Tibial nerve (tissue), 4 donors: ENCODE measurements around the gene AP2M1. TPM values are rescaled to one million over a fixed set of nuclear protein-coding genes. Genes with fewer than 3 reads are reported as not detected.

Experiments used
- DNase-seq, 2 donors: peaks; one replicate each; pipeline ENCODE4 v3.0.0-alpha.2; 2019; ENCODE audit warnings: low spot score in 2 of 2
- H3K27ac ChIP-seq, 4 donors: fragments of 200-600 bp; sonication (generic) in 3 of 4; one replicate each; pipeline ENCODE4 v1.5.1; 2017 to 2019; ENCODE audit warnings: mild to moderate bottlenecking in 1 of 4
- H3K27me3 ChIP-seq, 2 donors: fragments of 200-600 bp; sonication (generic) in 1 of 2; one replicate each; pipeline versions ENCODE4 v1.5.1 to v1.6.0; 2017 to 2019
- H3K36me3 ChIP-seq, 3 donors: fragments of 200-600 bp; sonication (generic); one replicate each; pipeline ENCODE4 v1.5.1; 2018 to 2019
- H3K4me1 ChIP-seq, 4 donors: fragments of 200-600 bp; sonication (generic) in 3 of 4; one replicate each; pipeline ENCODE4 v1.5.1; 2017 to 2019
- H3K4me3 ChIP-seq, 4 donors: fragments of 200-600 bp; sonication (generic) in 3 of 4; one replicate each; pipeline ENCODE4 v1.5.1; 2017 to 2019; ENCODE audit warnings: mild to moderate bottlenecking in 1 of 4, moderate library complexity in 1 of 4
- H3K9me3 ChIP-seq, 4 donors: fragments of 200-600 bp; sonication (generic) in 3 of 4; one replicate each; pipeline ENCODE4 v1.5.1; 2017 to 2019
- EP300 ChIP-seq, 2 donors: sonication (generic); formaldehyde crosslinking; IDR thresholded peaks; one replicate each; pipeline ENCODE4 v1.6.1; 2017; ENCODE audit warnings: antibody characterized with exemption in 2 of 2, mild to moderate bottlenecking in 1 of 2
- POLR2A ChIP-seq, 2 donors: fragments of 450-650 bp; IDR thresholded peaks; one replicate each; pipeline ENCODE4 v1.6.1; 2017; ENCODE audit warnings: antibody characterized with exemption in 2 of 2, mild to moderate bottlenecking in 2 of 2, moderate library complexity in 2 of 2
- WGBS, 2 donors: methylation state at CpG; one replicate each; pipeline ENCODE4 v1.1.5; 2018; 5-methylcytosine and 5-hydroxymethylcytosine counted together
- total RNA-seq, 4 donors: library from RNA; depleted of rRNA; stranded (reverse); fragments of >200 nt; gene quantifications; one replicate each; pipeline ENCODE4 v1.1.0, GENCODE V29; 2016
- TF ChIP-seq, protein P1 (sequence below), 5 experiments: fragments of 200-600 bp in 3 of 5; fragments of 450-650 bp in 2 of 5; sonication (generic) in 3 of 5; IDR thresholded peaks; one replicate each; pipeline ENCODE4 v1.5.1; 2016 to 2019; ENCODE audit warnings: antibody characterized with exemption in 5 of 5, mild to moderate bottlenecking in 3 of 5, moderate library complexity in 2 of 5

AP2M1 gene
- 100 to 1,000 TPM; 182 to 212 (median 199) TPM for total RNA-seq

GRCh38 chr3:184174646-184175492 lies at the start of gene AP2M1:
AP2M1 (plus strand) TSS chr3:184174855; CDS start chr3:184176994, 2,139 bp downstream.
- DNase-seq: peak; percentile 95 to 97
- Histone ChIP-seq H3K4me3 (peak within 1 kb of the TSS; percentile 72 to 99 (median 92)), H3K36me3 (peaks cover 3 to 57% (median 27%) of the 10 kb centered on the region in 3 donors), H3K4me1 (peaks cover 0 to 46% (median 26%) of the 10 kb centered on the region in 4 donors), H3K27ac (peak within 1 kb of the TSS; percentile 82 to 97 (median 93)), H3K27me3 (no peaks in the 10 kb centered on the region), H3K9me3 (no peaks in the 10 kb centered on the region)
- 1% methylated on average over 44 to 57 of the region's 73 CpGs for WGBS, 2 donors
- TF ChIP-seq EP300 (IDR thresholded peaks at IDR 0.05) (peak; percentile 80 to 91), POLR2A (IDR thresholded peaks at IDR 0.05) (peak; percentile 81 to 85)
- TF ChIP-seq, protein P1, sequence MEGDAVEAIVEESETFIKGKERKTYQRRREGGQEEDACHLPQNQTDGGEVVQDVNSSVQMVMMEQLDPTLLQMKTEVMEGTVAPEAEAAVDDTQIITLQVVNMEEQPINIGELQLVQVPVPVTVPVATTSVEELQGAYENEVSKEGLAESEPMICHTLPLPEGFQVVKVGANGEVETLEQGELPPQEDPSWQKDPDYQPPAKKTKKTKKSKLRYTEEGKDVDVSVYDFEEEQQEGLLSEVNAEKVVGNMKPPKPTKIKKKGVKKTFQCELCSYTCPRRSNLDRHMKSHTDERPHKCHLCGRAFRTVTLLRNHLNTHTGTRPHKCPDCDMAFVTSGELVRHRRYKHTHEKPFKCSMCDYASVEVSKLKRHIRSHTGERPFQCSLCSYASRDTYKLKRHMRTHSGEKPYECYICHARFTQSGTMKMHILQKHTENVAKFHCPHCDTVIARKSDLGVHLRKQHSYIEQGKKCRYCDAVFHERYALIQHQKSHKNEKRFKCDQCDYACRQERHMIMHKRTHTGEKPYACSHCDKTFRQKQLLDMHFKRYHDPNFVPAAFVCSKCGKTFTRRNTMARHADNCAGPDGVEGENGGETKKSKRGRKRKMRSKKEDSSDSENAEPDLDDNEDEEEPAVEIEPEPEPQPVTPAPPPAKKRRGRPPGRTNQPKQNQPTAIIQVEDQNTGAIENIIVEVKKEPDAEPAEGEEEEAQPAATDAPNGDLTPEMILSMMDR (IDR thresholded peaks at IDR 0.05): no peak

DNA sequence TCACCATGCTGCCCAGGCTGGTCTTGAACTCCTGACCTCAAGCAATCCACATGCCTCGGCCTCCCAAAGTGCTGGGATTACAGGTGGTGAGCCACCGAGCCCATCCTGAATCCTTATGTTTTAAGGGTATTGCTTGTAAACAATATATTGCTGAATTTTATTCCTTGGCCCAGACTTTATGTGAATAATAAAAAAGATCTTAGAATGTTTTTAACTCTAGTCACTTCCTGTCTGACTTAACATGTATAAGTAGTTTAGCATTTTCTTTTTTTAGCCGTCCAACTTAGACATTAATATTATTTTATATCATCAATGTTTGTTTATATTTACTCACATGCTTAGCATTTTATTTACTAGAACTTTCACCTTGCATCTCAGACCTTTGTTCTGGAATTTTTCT lies 48.6 kb upstream of the AP2M1 start:
- H3K27me3 ChIP-seq: no peaks in the 10 kb centered on the region
- TF ChIP-seq EP300 (IDR thresholded peaks at IDR 0.05) (no peak), POLR2A (IDR thresholded peaks at IDR 0.05) (no peak)
- TF ChIP-seq, protein P1 (IDR thresholded peaks at IDR 0.05): no peak
- H3K36me3 ChIP-seq: no peaks in the 10 kb centered on the region
- 74 to 78% methylated on average over 3 of the region's 3 CpGs for WGBS, 2 donors
- no peak for DNase-seq
- no peaks in the 10 kb centered on the region for H3K9me3 ChIP-seq
- no peaks in the 10 kb centered on the region for H3K4me1 ChIP-seq
- H3K4me3 ChIP-seq: no peak overlapping the region
- H3K27ac ChIP-seq: no peak overlapping the region

GRCh38 chr3:184129012-184129411 lies 45.6 kb upstream of the AP2M1 start:
- Histone ChIP-seq H3K4me1 (peaks cover 0 to 7% (median 0%) of the 10 kb centered on the region in 4 donors), H3K27ac (no peak overlapping the region), H3K36me3 (no peaks in the 10 kb centered on the region), H3K4me3 (no peak overlapping the region), H3K27me3 (no peaks in the 10 kb centered on the region), H3K9me3 (no peaks in the 10 kb centered on the region)
- TF ChIP-seq EP300 (IDR thresholded peaks at IDR 0.05): no peak
- TF ChIP-seq, protein P1 (IDR thresholded peaks at IDR 0.05): no peak
- no peak for TF ChIP-seq POLR2A (IDR thresholded peaks at IDR 0.05)
- 27 to 30% methylated on average over 2 of the region's 2 CpGs for WGBS, 2 donors
- no peak for DNase-seq

GRCh38 chr3:184132945-184133344 lies 41.7 kb upstream of the AP2M1 start:
- Histone ChIP-seq H3K4me3 (no peak overlapping the region), H3K4me1 (peaks cover 0 to 30% (median 8%) of the 10 kb centered on the region in 4 donors)
- 92 to 96% methylated on average over 4 of the region's 4 CpGs for WGBS, 2 donors

More at GRCh38 chr3:184132945-184133344, 41.7 kb upstream of the AP2M1 start:
- DNase-seq: no peak
- H3K27me3 ChIP-seq: no peaks in the 10 kb centered on the region
- H3K36me3 ChIP-seq: peaks cover 0 to 7% (median 0%) of the 10 kb centered on the region in 3 donors
- TF ChIP-seq POLR2A (IDR thresholded peaks at IDR 0.05): no peak
- no peak for TF ChIP-seq EP300 (IDR thresholded peaks at IDR 0.05)
- TF ChIP-seq, protein P1 (IDR thresholded peaks at IDR 0.05): no peak
- H3K9me3 ChIP-seq: no peaks in the 10 kb centered on the region
- no peak overlapping the region for H3K27ac ChIP-seq
